ENCODE data around the gene SH3BGRL3. TPM values are rescaled to one million over a fixed set of nuclear protein-coding genes. Genes with fewer than 3 reads are reported as not detected.

The SH3BGRL3 gene
- total and polyA plus RNA-seq, 2 donors from 2014 or later, result 140 to 180 TPM

DNA sequence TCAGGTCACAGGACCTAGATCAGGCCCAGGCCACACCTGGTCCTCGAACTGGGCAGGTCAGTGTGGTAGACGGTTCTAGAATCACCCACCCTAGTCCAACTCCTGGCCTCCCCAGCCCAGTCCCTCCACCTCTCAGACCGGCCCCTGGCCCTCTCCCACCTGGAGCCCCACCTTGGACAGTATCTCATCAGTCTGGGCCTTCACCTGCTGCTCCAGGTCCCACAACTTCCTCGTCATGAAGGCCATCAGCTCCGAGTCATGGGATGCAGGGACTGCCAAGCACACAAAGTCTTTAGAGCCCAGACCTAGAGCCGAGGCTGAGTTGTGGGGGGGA lies 17.9 kb downstream of the SH3BGRL3 start:
- FAIRE-seq, result no peak
- H3K36me3 ChIP-seq (ENCODE audit: control insufficient read depth in 2 of 3, insufficient read depth in 3 of 3, low read length in 3 of 3), result no peaks in the 10 kb centered on the region
- H3K4me1 ChIP-seq (ENCODE audit: control insufficient read depth in 2 of 3, insufficient read depth in 2 of 3, low read depth in 1 of 3, low read length in 3 of 3), result no peaks in the 10 kb centered on the region
- H3K27me3 ChIP-seq (ENCODE audit: control insufficient read depth, insufficient read depth, low read length), result no peaks in the 10 kb centered on the region
- no peak overlapping the region for H3K9ac ChIP-seq (ENCODE audit: low read length in 3 of 3)
- TF ChIP-seq, protein P1, sequence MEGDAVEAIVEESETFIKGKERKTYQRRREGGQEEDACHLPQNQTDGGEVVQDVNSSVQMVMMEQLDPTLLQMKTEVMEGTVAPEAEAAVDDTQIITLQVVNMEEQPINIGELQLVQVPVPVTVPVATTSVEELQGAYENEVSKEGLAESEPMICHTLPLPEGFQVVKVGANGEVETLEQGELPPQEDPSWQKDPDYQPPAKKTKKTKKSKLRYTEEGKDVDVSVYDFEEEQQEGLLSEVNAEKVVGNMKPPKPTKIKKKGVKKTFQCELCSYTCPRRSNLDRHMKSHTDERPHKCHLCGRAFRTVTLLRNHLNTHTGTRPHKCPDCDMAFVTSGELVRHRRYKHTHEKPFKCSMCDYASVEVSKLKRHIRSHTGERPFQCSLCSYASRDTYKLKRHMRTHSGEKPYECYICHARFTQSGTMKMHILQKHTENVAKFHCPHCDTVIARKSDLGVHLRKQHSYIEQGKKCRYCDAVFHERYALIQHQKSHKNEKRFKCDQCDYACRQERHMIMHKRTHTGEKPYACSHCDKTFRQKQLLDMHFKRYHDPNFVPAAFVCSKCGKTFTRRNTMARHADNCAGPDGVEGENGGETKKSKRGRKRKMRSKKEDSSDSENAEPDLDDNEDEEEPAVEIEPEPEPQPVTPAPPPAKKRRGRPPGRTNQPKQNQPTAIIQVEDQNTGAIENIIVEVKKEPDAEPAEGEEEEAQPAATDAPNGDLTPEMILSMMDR (IDR thresholded peaks at IDR 0.05; ENCODE audit: borderline replicate concordance, extremely low read depth, insufficient read depth), result no peak
- no peak overlapping the region for H3K4me3 ChIP-seq (ENCODE audit: low read length in 3 of 3)
- intact Hi-C loops (cut with DNase I), result no loop called here
- DNase-seq, result no peak
- H3K9me3 ChIP-seq (ENCODE audit: control insufficient read depth in 2 of 3, insufficient read depth in 1 of 3, low read length in 3 of 3), result no peaks in the 10 kb centered on the region
- no peak overlapping the region for H3K27ac ChIP-seq (ENCODE audit: low read depth in 2 of 2, low read length in 2 of 2)

DNA sequence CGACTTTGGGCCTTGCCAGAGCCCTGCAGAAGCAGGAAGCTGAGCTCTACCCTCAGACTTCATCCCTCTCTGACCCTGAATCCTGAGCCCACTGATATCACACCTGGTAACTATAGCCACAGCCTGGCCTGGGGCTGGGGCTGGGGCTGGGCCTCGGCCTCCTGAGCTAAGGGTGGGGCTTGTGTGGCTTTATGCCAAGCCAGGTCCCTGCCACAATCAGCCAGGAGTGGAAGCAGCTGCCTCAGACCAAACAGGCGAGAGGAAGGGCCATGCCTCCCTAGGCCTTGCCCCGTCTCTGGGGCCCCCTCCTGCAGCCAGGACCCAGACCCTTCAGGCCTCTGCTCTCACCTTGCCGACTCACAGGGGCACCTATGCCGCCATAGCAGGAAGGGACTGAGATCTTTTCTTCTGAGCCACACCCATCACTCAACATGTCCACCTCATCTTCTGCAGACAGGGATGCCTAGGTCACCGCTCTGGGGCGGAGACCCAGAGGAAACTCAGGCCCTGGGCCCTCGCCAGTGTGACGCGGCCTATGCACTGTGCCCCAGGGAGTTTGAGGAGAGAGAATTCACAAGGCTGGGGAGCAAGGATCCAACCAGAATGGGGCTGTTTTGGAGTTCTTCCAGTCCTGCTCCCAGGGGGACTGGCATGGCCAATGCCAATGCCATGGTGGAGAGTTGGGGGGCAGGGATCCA lies 20.8 kb downstream of the SH3BGRL3 start:
- H3K27me3 ChIP-seq (ENCODE audit: control insufficient read depth, insufficient read depth, low read length), result no peaks in the 10 kb centered on the region
- intact Hi-C loops (cut with DNase I), result no loop called here
- FAIRE-seq (no peak), DNase-seq (no peak)
- TF ChIP-seq, protein P1 (IDR thresholded peaks at IDR 0.05; ENCODE audit: borderline replicate concordance, extremely low read depth, insufficient read depth), result no peak
- H3K4me1 ChIP-seq (ENCODE audit: control insufficient read depth in 2 of 3, insufficient read depth in 2 of 3, low read depth in 1 of 3, low read length in 3 of 3), result peaks cover 0 to 3% (median 2%) of the 10 kb centered on the region in 3 donors
- no peak overlapping the region for H3K27ac ChIP-seq (ENCODE audit: low read depth in 2 of 2, low read length in 2 of 2)
- H3K9ac ChIP-seq (ENCODE audit: low read length in 3 of 3), result no peak overlapping the region
- no peak overlapping the region for H3K4me3 ChIP-seq (ENCODE audit: low read length in 3 of 3)
- H3K9me3 ChIP-seq (ENCODE audit: control insufficient read depth in 2 of 3, insufficient read depth in 1 of 3, low read length in 3 of 3), result no peaks in the 10 kb centered on the region
- H3K36me3 ChIP-seq (ENCODE audit: control insufficient read depth in 2 of 3, insufficient read depth in 3 of 3, low read length in 3 of 3), result no peaks in the 10 kb centered on the region

DNA sequence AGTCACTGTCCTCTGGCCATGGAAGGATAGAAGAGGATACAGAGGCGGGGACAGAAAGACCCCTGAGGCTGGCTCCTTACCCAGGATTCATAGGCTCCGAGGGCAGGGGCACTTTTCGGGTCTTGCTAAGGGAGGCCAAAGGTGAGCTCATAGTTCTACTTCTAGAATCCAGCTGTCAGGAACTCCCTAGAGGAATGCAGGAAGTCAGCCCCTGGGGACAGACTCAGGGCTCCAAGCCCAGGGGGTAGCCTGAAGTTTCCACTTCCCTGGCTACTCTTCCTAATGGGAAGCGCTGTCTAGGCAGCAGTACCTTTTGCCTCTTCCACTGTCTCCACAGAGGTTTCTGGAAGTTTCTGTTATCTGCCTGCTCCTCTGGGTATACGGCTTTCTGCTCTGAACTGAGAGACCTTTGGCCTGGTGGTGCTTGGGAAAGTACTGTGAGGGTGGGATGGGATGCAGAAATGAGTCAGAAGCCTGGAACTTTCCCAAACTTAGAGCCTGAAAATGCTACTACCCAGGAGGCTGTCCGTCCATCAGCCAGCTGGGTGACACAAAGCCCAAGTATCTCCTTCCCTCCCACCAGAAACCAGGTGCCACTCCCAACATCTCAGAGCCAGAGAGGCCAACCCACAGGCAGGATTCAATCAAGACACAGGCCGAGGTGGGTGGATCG lies 23.0 kb downstream of the SH3BGRL3 start:
- Histone ChIP-seq H3K4me3 (ENCODE audit: low read length in 3 of 3) (no peak overlapping the region), H3K4me1 (ENCODE audit: control insufficient read depth in 2 of 3, insufficient read depth in 2 of 3, low read depth in 1 of 3, low read length in 3 of 3) (peaks cover 0 to 7% (median 5%) of the 10 kb centered on the region in 3 donors), H3K27ac (ENCODE audit: low read depth in 2 of 2, low read length in 2 of 2) (no peak overlapping the region), H3K9ac (ENCODE audit: low read length in 3 of 3) (no peak overlapping the region), H3K27me3 (ENCODE audit: control insufficient read depth, insufficient read depth, low read length) (no peaks in the 10 kb centered on the region), H3K36me3 (ENCODE audit: control insufficient read depth in 2 of 3, insufficient read depth in 3 of 3, low read length in 3 of 3) (no peaks in the 10 kb centered on the region), H3K9me3 (ENCODE audit: control insufficient read depth in 2 of 3, insufficient read depth in 1 of 3, low read length in 3 of 3) (no peaks in the 10 kb centered on the region)
- intact Hi-C loops (cut with DNase I), result no loop called here
- TF ChIP-seq, protein P1 (IDR thresholded peaks at IDR 0.05; ENCODE audit: borderline replicate concordance, extremely low read depth, insufficient read depth), result no peak
- FAIRE-seq (no peak), DNase-seq (no peak)
